Neural cell (in vitro differentiated cells): ENCODE data around the gene GFRA1.

Experiments
- CTCF ChIP-seq: fragments of 450-650 bp; IDR thresholded peaks from 2 replicates; pipeline ENCODE4 v1.5.1; 2014; ENCODE audit warnings: antibody characterized with exemption, mild to moderate bottlenecking, moderate library complexity; ENCODE audit not compliant: poor library complexity, severe bottlenecking
- EZH2 ChIP-seq: fragments of 200-600, 300-800 bp; shearing (Covaris generic), sonication (generic); IDR thresholded peaks from 2 replicates; pipeline ENCODE4 v1.6.1; 2014; ENCODE audit warnings: antibody characterized with exemption, low read length, borderline replicate concordance, mild to moderate bottlenecking; ENCODE audit not compliant: insufficient read depth, poor library complexity, severe bottlenecking
- POLR2AphosphoS5 ChIP-seq: IDR thresholded peaks from 2 replicates; pipeline ENCODE4 v1.6.1; 2012
- RAD21 ChIP-seq: fragments of 450-650 bp; conservative IDR thresholded peaks from 2 replicates; pipeline ENCODE4 v1.6.1; 2014; ENCODE audit warnings: antibody characterized with exemption, mild to moderate bottlenecking, moderate library complexity
- REST ChIP-seq: IDR thresholded peaks from 2 replicates; pipeline ENCODE4 v1.6.1; 2012; ENCODE audit warnings: borderline replicate concordance
- SMC3 ChIP-seq: fragments of 450-650 bp; conservative IDR thresholded peaks from 2 replicates; pipeline ENCODE4 v1.6.1; 2014; ENCODE audit warnings: antibody characterized with exemption, mild to moderate bottlenecking, moderate library complexity; ENCODE audit not compliant: poor library complexity
- TAF1 ChIP-seq: IDR thresholded peaks from 2 replicates; pipeline ENCODE4 v1.6.1; 2012; ENCODE audit warnings: low read depth

- TF ChIP-seq CTCF (no peak), RAD21 (no peak), REST (no peak), TAF1 (no peak), POLR2AphosphoS5 (no peak), EZH2 (no peak), SMC3 (no peak)
Measured at GRCh38 chr10:116084161-116084560, 188.8 kb downstream of the GFRA1 start.
